ENCODE measurements around the gene CD109. TPM values are rescaled to one million over a fixed set of nuclear protein-coding genes. Genes with fewer than 3 reads are reported as not detected.
A peak's percentile ranks its signal among the peaks of the same experiment; 100 is the strongest.

CD109 gene
- total RNA-seq, 1 donor from 2014 or later, result 27.4 TPM

DNA sequence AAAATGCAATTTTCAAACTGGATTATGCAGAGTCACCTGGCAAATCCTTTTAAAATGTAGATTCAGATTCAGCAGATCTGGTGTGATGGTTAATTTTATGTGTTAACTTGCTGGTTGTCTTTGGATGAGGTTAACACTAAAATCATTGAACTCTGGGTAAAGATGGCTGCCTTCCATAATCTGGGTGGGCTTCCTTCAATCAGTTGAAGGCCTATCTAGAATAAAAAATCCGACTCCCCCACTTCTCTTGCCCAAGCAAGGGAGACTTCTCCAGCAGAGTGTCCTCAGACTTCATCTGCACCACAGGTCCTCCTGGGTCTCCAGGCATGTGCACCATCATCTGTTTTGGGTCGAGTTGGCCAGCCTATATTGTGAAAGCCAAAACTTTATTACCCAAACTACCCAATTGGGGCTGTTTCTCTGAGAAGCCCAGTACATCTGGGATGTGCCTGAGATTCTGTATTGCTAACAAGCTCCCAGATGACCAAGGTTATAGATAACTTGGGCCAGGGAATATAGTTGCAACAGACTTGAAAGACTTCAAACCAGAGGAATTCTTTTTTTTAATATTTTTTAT, 40.6 kb upstream of the CD109 start:
- FAIRE-seq (no peak), DNase-seq (ENCODE audit: low read depth) (no peak)
- Histone ChIP-seq H3K27me3 (ENCODE audit: control insufficient read depth, insufficient read depth, low read length) (no peaks in the 10 kb centered on the region), H3K4me3 (ENCODE audit: low read depth, low read length) (no peak overlapping the region), H3K36me3 (ENCODE audit: control insufficient read depth, insufficient read depth, low read length) (no peaks in the 10 kb centered on the region)
- TF ChIP-seq, protein P1, sequence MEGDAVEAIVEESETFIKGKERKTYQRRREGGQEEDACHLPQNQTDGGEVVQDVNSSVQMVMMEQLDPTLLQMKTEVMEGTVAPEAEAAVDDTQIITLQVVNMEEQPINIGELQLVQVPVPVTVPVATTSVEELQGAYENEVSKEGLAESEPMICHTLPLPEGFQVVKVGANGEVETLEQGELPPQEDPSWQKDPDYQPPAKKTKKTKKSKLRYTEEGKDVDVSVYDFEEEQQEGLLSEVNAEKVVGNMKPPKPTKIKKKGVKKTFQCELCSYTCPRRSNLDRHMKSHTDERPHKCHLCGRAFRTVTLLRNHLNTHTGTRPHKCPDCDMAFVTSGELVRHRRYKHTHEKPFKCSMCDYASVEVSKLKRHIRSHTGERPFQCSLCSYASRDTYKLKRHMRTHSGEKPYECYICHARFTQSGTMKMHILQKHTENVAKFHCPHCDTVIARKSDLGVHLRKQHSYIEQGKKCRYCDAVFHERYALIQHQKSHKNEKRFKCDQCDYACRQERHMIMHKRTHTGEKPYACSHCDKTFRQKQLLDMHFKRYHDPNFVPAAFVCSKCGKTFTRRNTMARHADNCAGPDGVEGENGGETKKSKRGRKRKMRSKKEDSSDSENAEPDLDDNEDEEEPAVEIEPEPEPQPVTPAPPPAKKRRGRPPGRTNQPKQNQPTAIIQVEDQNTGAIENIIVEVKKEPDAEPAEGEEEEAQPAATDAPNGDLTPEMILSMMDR (IDR thresholded peaks at IDR 0.05; ENCODE audit: insufficient read depth, low read length, severe bottlenecking), result no peak

DNA sequence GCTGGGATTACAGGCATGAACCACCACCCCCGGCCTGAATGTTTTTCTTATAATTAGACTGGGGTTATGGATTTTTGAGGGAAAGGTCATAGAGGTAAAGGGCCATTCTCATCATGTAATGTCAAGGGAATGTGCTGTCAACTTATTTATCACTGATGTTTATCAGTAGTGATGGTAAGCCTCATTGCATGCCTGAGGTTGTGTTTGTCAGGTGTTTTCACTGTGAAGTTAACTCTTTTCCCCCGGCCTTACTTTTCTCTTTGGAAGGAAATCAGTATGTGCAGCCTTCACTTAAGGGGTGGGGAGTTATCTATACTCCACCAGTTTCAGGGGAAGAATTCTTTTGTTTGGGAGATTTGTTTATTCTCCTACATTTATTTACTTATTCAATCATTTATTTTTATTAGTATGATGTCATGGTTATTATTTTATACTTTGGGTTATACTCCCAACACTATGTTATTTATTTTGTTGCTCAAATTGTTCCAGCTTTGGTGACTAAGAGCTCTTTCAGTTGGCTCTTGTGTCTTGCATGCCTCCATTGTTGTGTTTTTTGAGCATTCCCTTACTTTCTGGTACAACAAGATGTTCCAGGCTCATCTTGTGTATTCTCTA, 39.4 kb upstream of the CD109 start:
- Histone ChIP-seq H3K27me3 (ENCODE audit: control insufficient read depth, insufficient read depth, low read length) (no peaks in the 10 kb centered on the region), H3K36me3 (ENCODE audit: control insufficient read depth, insufficient read depth, low read length) (no peaks in the 10 kb centered on the region), H3K4me3 (ENCODE audit: low read depth, low read length) (no peak overlapping the region)
- FAIRE-seq, result no peak
- TF ChIP-seq, protein P1 (IDR thresholded peaks at IDR 0.05; ENCODE audit: insufficient read depth, low read length, severe bottlenecking), result no peak
- DNase-seq (ENCODE audit: low read depth), result no peak

DNA sequence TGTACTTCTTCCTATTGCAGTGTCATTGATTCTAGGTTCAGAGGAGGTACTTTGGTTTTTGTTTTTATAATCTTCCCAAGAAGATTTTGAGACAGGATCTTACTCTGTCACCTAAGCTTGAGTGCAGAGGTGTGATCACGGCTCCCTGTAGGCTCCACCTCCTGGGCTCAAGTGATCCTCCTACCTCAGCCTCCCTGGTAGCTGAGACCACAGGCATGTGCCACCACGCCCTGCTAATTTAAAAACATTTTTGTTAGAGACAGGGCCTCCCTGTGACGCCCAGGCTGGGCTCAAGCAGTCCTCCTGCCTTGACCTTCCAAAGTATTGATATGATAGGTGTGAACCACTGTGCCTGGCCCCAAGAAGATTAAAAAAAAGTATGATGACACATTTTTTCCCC, 38.8 kb upstream of the CD109 start:
- DNase-seq (ENCODE audit: low read depth) (no peak), FAIRE-seq (no peak)
- no peaks in the 10 kb centered on the region for H3K36me3 ChIP-seq (ENCODE audit: control insufficient read depth, insufficient read depth, low read length)
- H3K4me3 ChIP-seq (ENCODE audit: low read depth, low read length), result no peak overlapping the region
- TF ChIP-seq, protein P1 (IDR thresholded peaks at IDR 0.05; ENCODE audit: insufficient read depth, low read length, severe bottlenecking), result no peak
- H3K27me3 ChIP-seq (ENCODE audit: control insufficient read depth, insufficient read depth, low read length), result no peaks in the 10 kb centered on the region

DNA sequence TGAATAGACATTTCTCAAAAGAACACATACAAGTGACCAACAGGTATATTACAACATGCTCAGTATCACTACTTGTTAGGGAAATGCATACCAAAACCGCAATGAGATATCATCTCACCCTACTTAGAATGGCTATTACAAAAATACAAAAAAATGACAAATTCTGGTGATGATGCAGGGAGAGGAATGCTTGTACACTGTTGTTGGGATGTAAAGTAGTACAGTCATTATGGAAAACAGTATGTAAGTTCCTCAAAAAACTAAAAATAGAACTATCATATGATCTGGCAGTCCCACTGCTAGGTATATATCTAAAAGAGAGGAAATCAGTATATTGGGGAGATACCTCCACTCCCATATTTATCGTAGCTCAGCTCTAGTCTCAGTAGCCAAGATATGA, 31.3 kb upstream of the CD109 start:
- Histone ChIP-seq H3K27me3 (ENCODE audit: control insufficient read depth, insufficient read depth, low read length) (no peaks in the 10 kb centered on the region), H3K4me3 (ENCODE audit: low read depth, low read length) (no peak overlapping the region), H3K36me3 (ENCODE audit: control insufficient read depth, insufficient read depth, low read length) (no peaks in the 10 kb centered on the region)
- TF ChIP-seq, protein P1 (IDR thresholded peaks at IDR 0.05; ENCODE audit: insufficient read depth, low read length, severe bottlenecking), result no peak
- DNase-seq (ENCODE audit: low read depth), result no peak
- no peak for FAIRE-seq

DNA sequence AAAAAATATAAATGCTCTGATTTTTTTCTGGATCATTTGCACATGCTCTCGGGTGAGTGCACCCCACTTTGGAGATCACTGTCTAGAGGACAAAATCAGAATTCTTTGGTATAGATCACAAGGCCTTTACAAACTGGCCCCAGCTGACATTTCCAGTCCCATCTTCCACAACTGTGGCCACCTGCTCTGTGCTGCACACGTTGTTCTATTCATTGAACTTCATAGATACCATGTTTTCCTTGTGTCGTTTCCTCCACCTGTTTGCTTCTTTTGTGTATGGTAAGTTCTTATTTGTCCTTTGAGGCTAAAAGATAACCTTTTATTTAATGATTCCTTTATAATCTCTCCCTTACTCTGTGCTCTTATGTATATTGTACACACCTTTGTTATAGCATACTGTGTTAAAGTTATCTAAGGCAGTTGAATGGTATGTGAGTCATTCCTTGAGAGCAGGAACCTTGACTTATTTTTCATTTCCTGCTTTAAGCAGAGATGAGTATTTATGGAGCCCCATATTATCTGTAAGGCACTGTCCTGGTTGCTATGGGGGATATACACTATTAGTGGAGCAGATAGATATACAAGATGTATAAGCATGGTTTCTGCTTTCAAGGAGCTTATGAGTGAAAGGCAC, 30.2 kb upstream of the CD109 start:
- Histone ChIP-seq H3K27me3 (ENCODE audit: control insufficient read depth, insufficient read depth, low read length) (no peaks in the 10 kb centered on the region), H3K36me3 (ENCODE audit: control insufficient read depth, insufficient read depth, low read length) (no peaks in the 10 kb centered on the region), H3K4me3 (ENCODE audit: low read depth, low read length) (no peak overlapping the region)
- DNase-seq (ENCODE audit: low read depth) (peak; percentile 74), FAIRE-seq (no peak)
- TF ChIP-seq, protein P1 (IDR thresholded peaks at IDR 0.05; ENCODE audit: insufficient read depth, low read length, severe bottlenecking), result no peak
